NT2/D1 (cell line): Measurements from ENCODE around the gene IL4R.

Experiments used
- SUZ12 ChIP-seq: IDR thresholded peaks from 2 replicates; pipeline ENCODE4 v1.6.1; 2011; ENCODE audit not compliant: insufficient read length, insufficient read depth; ENCODE audit errors: extremely low read depth
- YY1 ChIP-seq: IDR thresholded peaks from 2 replicates; pipeline ENCODE4 v1.6.1; 2011; ENCODE audit not compliant: insufficient read length, insufficient read depth
- ZNF274 ChIP-seq: IDR thresholded peaks from 2 replicates; pipeline ENCODE4 v1.6.1; 2011; ENCODE audit warnings: mild to moderate bottlenecking, low read depth, low read length

DNA sequence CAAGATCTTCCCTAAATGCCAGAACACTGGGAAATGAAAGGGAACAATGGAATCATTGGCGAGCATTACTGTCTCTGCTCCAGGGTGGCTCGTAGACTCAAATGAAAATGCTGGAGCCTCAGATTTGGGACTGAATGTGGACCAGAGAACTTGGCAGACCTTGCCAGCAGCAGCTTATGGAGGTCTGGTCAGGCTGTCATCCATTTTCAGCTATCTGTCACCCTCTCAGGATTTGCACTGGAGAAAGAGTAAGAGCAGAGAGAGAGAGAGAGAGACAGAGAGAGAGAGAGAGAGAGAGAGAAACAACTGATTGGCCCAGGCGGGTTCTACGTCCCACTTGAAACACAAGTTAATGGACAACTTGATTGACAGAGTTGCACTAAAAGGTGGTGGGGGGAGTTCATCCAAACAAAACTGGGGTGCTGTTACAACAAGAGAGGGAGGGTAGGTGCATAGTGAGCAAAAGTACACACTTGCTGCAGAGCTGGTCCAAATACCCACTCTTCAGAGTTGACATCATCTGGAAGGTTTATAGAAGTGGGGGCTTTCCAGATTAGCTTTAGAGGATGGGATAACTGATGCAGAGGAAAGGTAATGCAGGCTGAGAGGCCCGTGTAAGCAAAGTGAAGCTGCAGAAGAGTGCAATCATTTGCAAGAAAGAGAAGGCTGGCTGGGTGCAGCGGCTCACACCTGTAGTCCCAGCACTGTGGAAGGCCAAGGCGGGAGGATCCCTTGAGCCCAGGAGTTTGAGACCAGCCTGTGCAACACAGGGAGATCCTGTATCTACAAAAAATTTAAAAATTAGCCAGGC is 28.7 kb upstream of the IL4R start:
- TF ChIP-seq YY1 (no peak), ZNF274 (no peak), SUZ12 (no peak)
